ENCODE data around the gene ARNT2. TPM values are rescaled to one million over a fixed set of nuclear protein-coding genes. Genes with fewer than 3 reads are reported as not detected.

ARNT2 gene
- polyA plus RNA-seq, 3 donors, result 0.52 to 1.9 (median 1.5) TPM

GRCh38 chr15:80609091-80609490, 204.9 kb downstream of the ARNT2 start:
- 46 to 80% (median 60%) methylated on average over 4 of the region's 4 CpGs for WGBS, 3 donors
- H3K27ac ChIP-seq (ENCODE audit: low read depth, low read length), result no peak overlapping the region

GRCh38 chr15:80609512-80609946, 205.3 kb downstream of the ARNT2 start:
- 46 to 73% (median 47%) methylated on average over 4 of the region's 4 CpGs for WGBS, 3 donors
- H3K27ac ChIP-seq (ENCODE audit: low read depth, low read length), result no peak overlapping the region

GRCh38 chr15:80611543-80612080, 207.4 kb downstream of the ARNT2 start:
- WGBS, 3 donors, result 81 to 87% (median 86%) methylated on average over 7 of the region's 7 CpGs
- H3K27ac ChIP-seq (ENCODE audit: low read depth, low read length), result no peak overlapping the region

- WGBS, 3 donors, result 78 to 87% (median 84%) methylated on average over 7 of the region's 7 CpGs
- H3K27ac ChIP-seq (ENCODE audit: low read depth, low read length), result no peak overlapping the region
Observed at GRCh38 chr15:80612118-80612823, 208.1 kb downstream of the ARNT2 start.

GRCh38 chr15:80613762-80614365, 209.7 kb downstream of the ARNT2 start:
- H3K27ac ChIP-seq (ENCODE audit: low read depth, low read length), result no peak overlapping the region
- 75 to 89% (median 85%) methylated on average over 10 of the region's 10 CpGs for WGBS, 3 donors

- H3K27ac ChIP-seq (ENCODE audit: low read depth, low read length), result no peak overlapping the region
- WGBS, 3 donors, result 88 to 90% (median 89%) methylated on average over 20 of the region's 20 CpGs
Observed at GRCh38 chr15:80614711-80615360, 210.7 kb downstream of the ARNT2 start.

GRCh38 chr15:80615361-80615736, 211.2 kb downstream of the ARNT2 start:
- H3K27ac ChIP-seq (ENCODE audit: low read depth, low read length), result no peak overlapping the region
- WGBS, 3 donors, result 92 to 98% (median 96%) methylated on average over 4 of the region's 4 CpGs

- no peak overlapping the region for H3K27ac ChIP-seq (ENCODE audit: low read depth, low read length)
- 49 to 55% (median 50%) methylated on average over 12 to 14 of the region's 14 CpGs for WGBS, 3 donors
Observed at GRCh38 chr15:80615783-80616391, 211.7 kb downstream of the ARNT2 start.

- WGBS, 3 donors, result 54 to 61% (median 61%) methylated on average over 7 of the region's 7 CpGs
- H3K27ac ChIP-seq (ENCODE audit: low read depth, low read length), result no peak overlapping the region
Observed at GRCh38 chr15:80618685-80619400, 214.7 kb downstream of the ARNT2 start.

- H3K27ac ChIP-seq (ENCODE audit: low read depth, low read length), result no peak overlapping the region
- WGBS, 3 donors, result 65 to 74% (median 67%) methylated on average over 1 of the region's 1 CpG
Observed at GRCh38 chr15:80619680-80620079, 215.5 kb downstream of the ARNT2 start.

- H3K27ac ChIP-seq (ENCODE audit: low read depth, low read length), result no peak overlapping the region
- WGBS, 3 donors, result 96 to 100% (median 96%) methylated on average over 3 of the region's 3 CpGs
Observed at GRCh38 chr15:80620141-80620540, 216.0 kb downstream of the ARNT2 start.

GRCh38 chr15:80620931-80621330, 216.7 kb downstream of the ARNT2 start:
- 73 to 88% (median 74%) methylated on average over 5 of the region's 5 CpGs for WGBS, 3 donors

GRCh38 chr15:80626643-80627120, 222.5 kb downstream of the ARNT2 start:
- H3K27ac ChIP-seq (ENCODE audit: low read depth, low read length), result no peak overlapping the region
- WGBS, 3 donors, result 79 to 95% (median 94%) methylated on average over 1 of the region's 1 CpG

More at GRCh38 chr15:80620931-80621330, 216.7 kb downstream of the ARNT2 start:
- H3K27ac ChIP-seq (ENCODE audit: low read depth, low read length), result no peak overlapping the region

- 81 to 90% (median 90%) methylated on average over 3 of the region's 3 CpGs for WGBS, 3 donors
- no peak overlapping the region for H3K27ac ChIP-seq (ENCODE audit: low read depth, low read length)
Observed at GRCh38 chr15:80629355-80629754, 225.2 kb downstream of the ARNT2 start.

GRCh38 chr15:80630981-80631380, 226.8 kb downstream of the ARNT2 start:
- no peak overlapping the region for H3K27ac ChIP-seq (ENCODE audit: low read depth, low read length)
- 85 to 92% (median 89%) methylated on average over 7 of the region's 7 CpGs for WGBS, 3 donors

GRCh38 chr15:80633221-80633620, 229.0 kb downstream of the ARNT2 start:
- H3K27ac ChIP-seq (ENCODE audit: low read depth, low read length), result no peak overlapping the region

- no peak overlapping the region for H3K27ac ChIP-seq (ENCODE audit: low read depth, low read length)
- WGBS, 3 donors, result 72 to 81% (median 75%) methylated on average over 5 of the region's 5 CpGs
Observed at GRCh38 chr15:80635953-80636352, 231.8 kb downstream of the ARNT2 start.

- no peak overlapping the region for H3K27ac ChIP-seq (ENCODE audit: low read depth, low read length)
- WGBS, 3 donors, result 48 to 63% (median 60%) methylated on average over 7 of the region's 7 CpGs
Observed at GRCh38 chr15:80636675-80637074, 232.5 kb downstream of the ARNT2 start.

Measured in adipose tissue (tissue), 3 donors.